H9 (cell line): ENCODE data around the gene RPL5. TPM values are rescaled to one million over a fixed set of nuclear protein-coding genes. Genes with fewer than 3 reads are reported as not detected.

Experiments
- DNase-seq: peaks from one replicate; pipeline ENCODE4 v3.0.0-alpha.2; 2017
- H2AFZ ChIP-seq: one replicate; pipeline ENCODE4 v1.6.1; 2013; ENCODE audit warnings: mild to moderate bottlenecking, low read length, control low read depth, moderate library complexity
- H2AK5ac ChIP-seq: 2 replicates; pipeline ENCODE4 v1.6.1; 2013; ENCODE audit warnings: low read length, control low read depth, mixed read lengths; ENCODE audit not compliant: insufficient read length
- H2BK120ac ChIP-seq: one replicate; pipeline ENCODE4 v1.6.1; 2013; ENCODE audit warnings: low read depth, mild to moderate bottlenecking, low read length, control low read depth, inconsistent platforms; ENCODE audit not compliant: poor library complexity, severe bottlenecking
- H2BK12ac ChIP-seq: 2 replicates; pipeline ENCODE4 v1.6.1; 2013; ENCODE audit warnings: low read length, control low read depth, mixed read lengths, low read depth; ENCODE audit not compliant: insufficient read length
- H2BK15ac ChIP-seq: 2 replicates; pipeline ENCODE4 v1.6.1; 2013; ENCODE audit warnings: low read depth, low read length, control low read depth
- H2BK20ac ChIP-seq: one replicate; pipeline ENCODE4 v1.6.1; 2013; ENCODE audit warnings: low read depth, mild to moderate bottlenecking, low read length, control low read depth, inconsistent platforms; ENCODE audit not compliant: poor library complexity, severe bottlenecking
- H2BK5ac ChIP-seq: 2 replicates; pipeline ENCODE4 v1.6.1; 2013; ENCODE audit warnings: low read length, control low read depth, mixed read lengths; ENCODE audit not compliant: insufficient read length
- H3K14ac ChIP-seq: 2 replicates; pipeline ENCODE4 v1.6.1; 2013; ENCODE audit warnings: low read length, control low read depth; ENCODE audit not compliant: insufficient read depth
- H3K18ac ChIP-seq: 2 replicates; pipeline ENCODE4 v1.6.1; 2013; ENCODE audit warnings: low read depth, mild to moderate bottlenecking, mixed read lengths, low read length, control low read depth; ENCODE audit not compliant: insufficient read length
- H3K23ac ChIP-seq: 2 replicates; pipeline ENCODE4 v1.6.1; 2013; ENCODE audit warnings: low read length, control low read depth, mixed read lengths, low read depth; ENCODE audit not compliant: insufficient read length
- H3K23me2 ChIP-seq: 2 replicates; pipeline ENCODE4 v1.6.1; 2013; ENCODE audit warnings: low read depth, mild to moderate bottlenecking, mixed read lengths, low read length, control low read depth; ENCODE audit not compliant: insufficient read length, poor library complexity, severe bottlenecking
- H3K27ac ChIP-seq: 2 replicates; pipeline ENCODE4 v1.5.1; 2013; ENCODE audit warnings: low read length, control low read depth, mixed read lengths, low read depth; ENCODE audit not compliant: insufficient read length
- H3K27me3 ChIP-seq: 2 replicates; pipeline ENCODE4 v1.6.1; 2013; ENCODE audit warnings: low read length, control low read depth, inconsistent platforms; ENCODE audit not compliant: insufficient read depth
- H3K4ac ChIP-seq: 2 replicates; pipeline ENCODE4 v1.6.1; 2013; ENCODE audit warnings: low read depth, mild to moderate bottlenecking, control low read depth, inconsistent platforms, low read length, moderate library complexity
- H3K4me1 ChIP-seq: 2 replicates; pipeline ENCODE4 v1.6.1; 2013; ENCODE audit warnings: low read length, control low read depth, inconsistent platforms; ENCODE audit not compliant: insufficient read depth
- H3K4me2 ChIP-seq: 2 replicates; pipeline ENCODE4 v1.6.1; 2013; ENCODE audit warnings: low read length, control low read depth, mixed read lengths; ENCODE audit not compliant: insufficient read length, insufficient read depth
- H3K56ac ChIP-seq: 2 replicates; pipeline ENCODE4 v1.6.1; 2013; ENCODE audit warnings: low read depth, mild to moderate bottlenecking, mixed read lengths, low read length, control low read depth; ENCODE audit not compliant: insufficient read length
- H3K79me1 ChIP-seq: 2 replicates; pipeline ENCODE4 v1.6.1; 2013; ENCODE audit warnings: low read depth, mild to moderate bottlenecking, moderate library complexity, low read length, control low read depth, inconsistent platforms; ENCODE audit not compliant: insufficient read depth, poor library complexity, severe bottlenecking
- H3K79me2 ChIP-seq: 2 replicates; pipeline ENCODE4 v1.6.1; 2013; ENCODE audit warnings: low read length, control low read depth, inconsistent platforms; ENCODE audit not compliant: insufficient read depth
- H3K9ac ChIP-seq: 2 replicates; pipeline ENCODE4 v1.6.1; 2013; ENCODE audit warnings: low read length, control low read depth, mixed read lengths; ENCODE audit not compliant: insufficient read length; ENCODE audit errors: extremely low read depth
- H3K9me3 ChIP-seq: one replicate; pipeline ENCODE4 v1.6.1; 2013; ENCODE audit warnings: low read depth, low read length, inconsistent platforms; ENCODE audit not compliant: control insufficient read depth
- H3T11ph ChIP-seq: one replicate; pipeline ENCODE4 v1.6.1; 2013; ENCODE audit warnings: mild to moderate bottlenecking, low read length, control low read depth, inconsistent platforms
- H4K20me1 ChIP-seq: one replicate; pipeline ENCODE4 v1.6.1; 2013; ENCODE audit not compliant: control insufficient read depth, insufficient read length, insufficient read depth
- H4K5ac ChIP-seq: 2 replicates; pipeline ENCODE4 v1.6.1; 2013; ENCODE audit warnings: low read depth, mild to moderate bottlenecking, mixed read lengths, low read length, control low read depth; ENCODE audit not compliant: insufficient read length
- H4K8ac ChIP-seq: replicated peaks from 2 replicates; pipeline ENCODE4 v1.6.1; 2013; ENCODE audit warnings: low read length, control low read depth, mixed read lengths, low read depth; ENCODE audit not compliant: insufficient read length
- H4K91ac ChIP-seq: 2 replicates; pipeline ENCODE4 v1.6.1; 2013; ENCODE audit warnings: low read depth, mild to moderate bottlenecking, moderate library complexity, mixed read lengths, low read length, control low read depth; ENCODE audit not compliant: insufficient read length
- H3K27ac Mint-ChIP-seq, 3 experiments: 2 replicates in 2 of 3; 3 replicates in 1 of 3; pipeline ENCODE4 v1.8.0; 2020 to 2021; ENCODE audit warnings: mixed read lengths in 3 of 3, mild to moderate bottlenecking in 1 of 3, moderate library complexity in 1 of 3
- H3K27me3 Mint-ChIP-seq: 2 replicates; pipeline ENCODE4 v1.8.0; 2021; ENCODE audit warnings: low read depth, mild to moderate bottlenecking, moderate library complexity, mixed read lengths
- H3K36me3 Mint-ChIP-seq, 3 experiments: 2 replicates in 2 of 3; 3 replicates in 1 of 3; pipeline ENCODE4 v1.8.0; 2020 to 2021; ENCODE audit warnings: low read depth in 3 of 3, mixed read lengths in 3 of 3; ENCODE audit not compliant: insufficient read depth in 1 of 3
- H3K4me1 Mint-ChIP-seq, 2 experiments: 2 replicates each; pipeline ENCODE4 v1.8.0; 2020; ENCODE audit warnings: mixed read lengths in 2 of 2
- H3K4me3 Mint-ChIP-seq, 2 experiments: 2 replicates in 1 of 2; 3 replicates in 1 of 2; pipeline ENCODE4 v1.8.0; 2020 to 2021; ENCODE audit warnings: mild to moderate bottlenecking in 2 of 2, mixed read lengths in 2 of 2, moderate library complexity in 1 of 2
- H3K9me3 Mint-ChIP-seq, 2 experiments: 2 replicates in 1 of 2; 3 replicates in 1 of 2; pipeline ENCODE4 v1.8.0; 2020; ENCODE audit warnings: mild to moderate bottlenecking in 2 of 2, mixed read lengths in 2 of 2, moderate library complexity in 1 of 2
- WGBS: extraction: QIAGEN DNeasy Blood & Tissue Kit; methylation state at CpG from one replicate; pipeline ENCODE4 v1.1.7; 2013; ENCODE audit warnings: missing lambda C conversion rate, low lambda C conversion rate, mixed read lengths; ENCODE audit not compliant: insufficient read length; ENCODE audit errors: extremely low coverage; 5-methylcytosine and 5-hydroxymethylcytosine counted together
- total RNA-seq: library from RNA; stranded (reverse); gene quantifications from 2 replicates; pipeline ENCODE4 v1.2.1, GENCODE V29; 2021
- TF ChIP-seq, protein P1 (sequence below): fragments of 200-600 bp; sonication (generic); conservative IDR thresholded peaks from 3 replicates; pipeline ENCODE4 v1.8.0; 2021; ENCODE audit warnings: antibody characterized with exemption, mild to moderate bottlenecking

RPL5 gene
- total RNA-seq, 1 experiment from 2014 or later = 1,608 TPM

DNA sequence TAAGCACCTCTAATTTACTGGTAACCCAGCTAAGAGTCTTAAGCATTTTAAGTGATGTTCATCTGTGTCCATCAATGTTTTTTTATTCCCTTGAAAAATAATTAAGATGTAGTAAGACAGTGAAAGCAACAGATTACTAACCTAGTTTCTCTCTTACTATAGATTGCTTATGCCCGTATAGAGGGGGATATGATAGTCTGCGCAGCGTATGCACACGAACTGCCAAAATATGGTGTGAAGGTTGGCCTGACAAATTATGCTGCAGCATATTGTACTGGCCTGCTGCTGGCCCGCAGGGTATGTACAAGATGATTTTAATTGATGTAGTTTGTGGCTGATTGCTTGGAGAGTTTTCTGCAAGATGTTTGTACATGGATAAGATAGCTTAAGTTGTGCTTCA, 2.8 kb downstream of the RPL5 start:
- H3K23ac ChIP-seq = no peak overlapping the region
- peaks cover 37% of the 10 kb centered on the region for H3K79me2 ChIP-seq
- Mint-ChIP-seq H3K27ac (peak overlapping the region in 2 of 3 experiments; percentile 68 to 92; a peak in 5 of 7 replicates), H3K9me3 (peaks cover 3 to 4% of the 10 kb centered on the region in 2 experiments; a peak in 3 of 5 replicates), H3K4me1 (peaks cover 39 to 42% of the 10 kb centered on the region in 2 experiments), H3K4me3 (peak overlapping the region; percentile 99 to 100), H3K27me3 (no peaks in the 10 kb centered on the region), H3K36me3 (peaks cover 75 to 78% (median 76%) of the 10 kb centered on the region in 3 experiments)
- no peak overlapping the region for H3K4ac ChIP-seq
- no peak overlapping the region for H2BK5ac ChIP-seq
- H3K27ac ChIP-seq = no peak overlapping the region
- no peak overlapping the region for H4K91ac ChIP-seq
- no peaks in the 10 kb centered on the region for H4K20me1 ChIP-seq
- no peak overlapping the region for H4K8ac ChIP-seq
- no peak overlapping the region for H3K56ac ChIP-seq
- no peak overlapping the region for H3K18ac ChIP-seq
- no CpG with 5 or more reads among the region's 5 CpGs for WGBS
- H3K4me1 ChIP-seq = no peaks in the 10 kb centered on the region; the same call in 1 of the 2 replicates
- H3K23me2 ChIP-seq = peaks cover 5% of the 10 kb centered on the region
- H3K27me3 ChIP-seq = no peaks in the 10 kb centered on the region
- H3K9me3 ChIP-seq = no peaks in the 10 kb centered on the region
- no peak overlapping the region for H3K14ac ChIP-seq
- H2AFZ ChIP-seq = no peak overlapping the region
- no peak for DNase-seq
- no peak overlapping the region for H2BK120ac ChIP-seq
- H3K79me1 ChIP-seq = peaks cover 7% of the 10 kb centered on the region
- H4K5ac ChIP-seq = no peak overlapping the region
- H3K4me2 ChIP-seq = peak overlapping the region; percentile 98
- no peak overlapping the region for H2BK12ac ChIP-seq
- H2BK15ac ChIP-seq = no peak overlapping the region
- no peak overlapping the region for H3T11ph ChIP-seq
- TF ChIP-seq, protein P1, sequence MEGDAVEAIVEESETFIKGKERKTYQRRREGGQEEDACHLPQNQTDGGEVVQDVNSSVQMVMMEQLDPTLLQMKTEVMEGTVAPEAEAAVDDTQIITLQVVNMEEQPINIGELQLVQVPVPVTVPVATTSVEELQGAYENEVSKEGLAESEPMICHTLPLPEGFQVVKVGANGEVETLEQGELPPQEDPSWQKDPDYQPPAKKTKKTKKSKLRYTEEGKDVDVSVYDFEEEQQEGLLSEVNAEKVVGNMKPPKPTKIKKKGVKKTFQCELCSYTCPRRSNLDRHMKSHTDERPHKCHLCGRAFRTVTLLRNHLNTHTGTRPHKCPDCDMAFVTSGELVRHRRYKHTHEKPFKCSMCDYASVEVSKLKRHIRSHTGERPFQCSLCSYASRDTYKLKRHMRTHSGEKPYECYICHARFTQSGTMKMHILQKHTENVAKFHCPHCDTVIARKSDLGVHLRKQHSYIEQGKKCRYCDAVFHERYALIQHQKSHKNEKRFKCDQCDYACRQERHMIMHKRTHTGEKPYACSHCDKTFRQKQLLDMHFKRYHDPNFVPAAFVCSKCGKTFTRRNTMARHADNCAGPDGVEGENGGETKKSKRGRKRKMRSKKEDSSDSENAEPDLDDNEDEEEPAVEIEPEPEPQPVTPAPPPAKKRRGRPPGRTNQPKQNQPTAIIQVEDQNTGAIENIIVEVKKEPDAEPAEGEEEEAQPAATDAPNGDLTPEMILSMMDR = no peak
- H2BK20ac ChIP-seq = no peak overlapping the region
- no peak overlapping the region for H2AK5ac ChIP-seq
- H3K9ac ChIP-seq = no peak overlapping the region
